Middle frontal gyrus (tissue), 1 donor: ENCODE measurements around the gene XRCC3.

Experiments used
- DNase-seq: peaks from one replicate; pipeline ENCODE4 v3.0.0-alpha.2; 2015; ENCODE audit warnings: low spot score; ENCODE audit errors: extremely low spot score

XRCC3 gene

GRCh38 chr14:103738701-103739451 is 23.6 kb upstream of the XRCC3 start:
- DNase-seq = no peak

- DNase-seq = no peak
Measured at GRCh38 chr14:103738166-103738565, 22.9 kb upstream of the XRCC3 start.

GRCh38 chr14:103737432-103738045 is 22.3 kb upstream of the XRCC3 start:
- DNase-seq = no peak

- DNase-seq = no peak
Measured at GRCh38 chr14:103736546-103737431, 21.5 kb upstream of the XRCC3 start.

DNA sequence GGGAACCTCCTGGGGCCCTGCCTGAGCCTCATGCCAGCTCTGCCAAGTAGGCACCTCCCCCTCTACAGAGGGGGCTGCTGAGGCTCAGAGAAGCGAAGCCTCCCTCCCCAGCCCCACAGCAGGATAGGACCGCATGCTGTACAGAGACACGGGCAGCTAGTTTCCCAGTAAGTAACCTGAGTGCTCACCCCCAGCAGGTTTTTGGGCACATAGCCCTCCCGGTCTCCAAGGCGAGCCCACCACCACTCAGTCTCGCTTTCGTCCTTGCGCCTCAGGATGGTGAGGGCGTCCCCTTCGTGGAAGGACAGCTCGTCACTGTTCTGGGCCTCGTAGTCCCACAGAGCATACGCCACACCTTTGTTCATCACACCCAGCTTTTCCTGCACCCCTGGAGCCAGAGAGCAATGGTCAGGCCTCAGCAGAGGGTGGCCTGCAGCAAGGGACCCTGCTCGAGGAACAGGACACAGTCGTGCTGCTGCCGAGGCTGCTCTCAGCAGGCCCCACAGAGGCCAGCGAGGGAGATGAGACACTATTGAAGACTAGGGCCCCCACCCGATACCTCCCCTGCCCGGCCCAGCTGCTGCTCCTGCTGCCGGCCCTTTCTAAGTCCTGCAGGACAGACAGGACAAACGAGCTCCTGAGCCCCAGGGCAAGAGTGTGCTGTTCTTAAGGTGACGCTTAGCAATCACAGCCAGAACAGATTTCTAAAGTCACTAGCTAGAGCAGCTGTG is 20.7 kb upstream of the XRCC3 start:
- no peak for DNase-seq

GRCh38 chr14:103735439-103735814 is 20.2 kb upstream of the XRCC3 start:
- DNase-seq = no peak

- DNase-seq = no peak
Measured at GRCh38 chr14:103735022-103735421, 19.8 kb upstream of the XRCC3 start.

GRCh38 chr14:103734081-103734888 is 19.0 kb upstream of the XRCC3 start:
- DNase-seq = no peak

DNA sequence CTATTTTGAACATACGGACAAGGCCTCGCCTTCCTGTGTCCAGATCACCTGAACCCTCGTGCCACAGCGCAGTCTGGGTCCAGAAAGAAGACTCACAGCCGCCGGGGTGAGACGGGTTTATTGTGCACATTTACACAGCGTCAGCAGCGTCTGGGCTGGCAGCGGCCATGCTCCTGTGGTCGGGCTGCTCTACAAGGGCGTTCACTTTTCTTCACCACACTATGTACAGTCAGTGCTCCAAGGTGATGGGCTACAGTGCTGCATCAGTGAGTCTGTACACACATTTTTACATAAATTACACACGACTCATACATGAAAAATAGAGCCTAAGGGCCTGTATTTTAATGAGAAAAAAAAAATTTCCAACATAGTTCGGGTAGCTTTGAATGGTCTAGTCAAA is 18.4 kb upstream of the XRCC3 start:
- DNase-seq = no peak

- DNase-seq = no peak
Measured at GRCh38 chr14:103732868-103733620, 17.8 kb upstream of the XRCC3 start.

GRCh38 chr14:103731916-103732867 is 16.9 kb upstream of the XRCC3 start:
- no peak for DNase-seq

DNA sequence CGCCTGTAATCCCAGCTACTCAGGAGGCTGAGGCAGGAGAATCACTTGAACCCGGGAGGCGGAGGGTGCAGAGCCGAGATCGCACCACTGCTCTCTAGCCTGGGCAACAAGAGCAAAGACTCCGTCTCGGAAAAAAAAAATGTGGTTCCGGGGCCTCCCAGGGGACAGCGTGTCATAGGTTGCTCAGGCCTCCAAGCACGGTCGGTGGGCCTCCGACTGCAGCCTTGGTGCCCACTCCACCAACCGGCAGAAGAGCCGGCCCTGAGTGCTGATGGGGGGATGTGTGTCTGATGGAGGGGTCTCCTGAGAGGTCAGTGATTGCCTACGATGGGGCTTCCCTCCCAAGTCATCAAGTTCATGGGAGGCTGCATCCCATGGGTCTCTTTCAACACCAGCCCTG is 16.2 kb upstream of the XRCC3 start:
- no peak for DNase-seq

GRCh38 chr14:103730490-103731035 is 15.3 kb upstream of the XRCC3 start:
- DNase-seq = no peak

DNA sequence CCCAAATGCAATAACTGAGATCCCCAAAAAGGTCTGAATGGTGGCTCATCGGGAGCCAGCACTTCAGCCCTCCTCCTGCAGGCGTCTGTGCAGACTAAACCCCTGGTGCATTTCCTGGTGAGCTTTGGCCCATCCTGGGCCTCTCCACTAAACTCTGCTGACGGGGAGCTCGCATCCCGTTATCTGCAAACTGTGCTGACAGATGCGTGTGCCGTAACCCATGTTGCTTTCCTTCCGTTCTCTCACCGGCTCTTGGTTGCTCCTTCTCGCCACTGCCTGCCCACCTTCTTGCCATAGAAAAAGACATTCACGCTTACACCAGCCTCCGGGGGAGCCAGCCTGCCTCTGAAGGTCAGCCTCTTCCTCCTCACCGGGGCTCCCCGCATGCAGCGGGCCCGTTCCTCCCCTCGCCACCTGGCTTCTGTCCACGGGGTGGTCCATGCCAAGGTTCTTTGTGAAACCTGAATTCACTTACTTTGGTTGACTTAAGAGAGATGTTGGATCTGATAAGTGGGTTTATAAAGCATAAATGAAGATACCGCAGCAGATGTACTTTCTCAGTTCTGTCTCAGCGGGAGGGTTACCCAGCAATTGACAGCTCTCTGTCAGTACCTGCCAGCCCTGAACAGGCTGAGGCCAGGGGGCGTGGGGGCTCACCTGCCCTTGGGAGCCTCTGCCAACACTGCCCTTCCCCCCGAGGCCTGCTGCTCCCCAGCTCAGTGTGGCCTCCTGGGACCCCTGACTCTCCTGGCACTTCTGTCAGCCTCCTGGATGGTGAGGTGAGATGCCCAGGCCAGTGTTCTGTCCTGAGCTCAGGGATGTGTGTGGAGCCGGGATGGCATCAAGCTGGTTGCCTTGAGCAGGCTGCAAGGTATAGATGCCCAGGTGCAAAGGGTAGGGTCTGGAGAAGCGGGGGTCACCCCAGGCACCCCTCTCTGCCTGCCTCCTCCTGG is 14.5 kb upstream of the XRCC3 start:
- DNase-seq = no peak

GRCh38 chr14:103728721-103729120 is 13.5 kb upstream of the XRCC3 start:
- DNase-seq = no peak

DNA sequence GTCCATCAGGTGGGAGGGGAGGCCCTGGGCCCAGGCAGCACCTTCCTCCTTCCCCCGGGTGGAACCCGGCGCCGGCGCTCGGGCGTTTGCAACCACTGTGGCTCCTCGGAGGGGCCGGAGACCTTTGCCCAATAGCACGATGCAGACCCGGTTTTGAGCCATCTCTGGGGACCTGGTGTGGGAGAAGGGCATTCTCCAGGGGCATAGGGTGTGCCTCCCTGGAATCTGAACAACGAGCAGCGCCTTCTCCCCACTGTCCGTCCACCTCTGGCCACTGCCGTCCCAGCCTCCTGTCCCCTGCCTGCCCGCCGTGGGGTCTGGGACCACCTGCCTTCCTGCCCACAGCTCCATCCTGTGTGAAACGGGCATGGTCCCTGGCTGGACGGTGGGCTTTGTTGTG is 12.9 kb upstream of the XRCC3 start:
- DNase-seq = no peak

GRCh38 chr14:103727313-103727980 is 12.2 kb upstream of the XRCC3 start:
- DNase-seq = no peak
